Dermis blood vessel endothelial cell (primary cell): Measurements from ENCODE around the gene LRRTM3. TPM values are rescaled to one million over a fixed set of nuclear protein-coding genes. Genes with fewer than 3 reads are reported as not detected.

Source experiments
- DNase-seq: peaks from one replicate; pipeline ENCODE4 v3.0.0; 2010
- total RNA-seq: library from RNA; depleted of rRNA; stranded (reverse); fragments of >200 nt; gene quantifications from 2 replicates; pipeline ENCODE4 v1.2.3, GENCODE V29; 2014

Gene LRRTM3
- total RNA-seq, 1 donor from 2014 or later, result not detected

DNA sequence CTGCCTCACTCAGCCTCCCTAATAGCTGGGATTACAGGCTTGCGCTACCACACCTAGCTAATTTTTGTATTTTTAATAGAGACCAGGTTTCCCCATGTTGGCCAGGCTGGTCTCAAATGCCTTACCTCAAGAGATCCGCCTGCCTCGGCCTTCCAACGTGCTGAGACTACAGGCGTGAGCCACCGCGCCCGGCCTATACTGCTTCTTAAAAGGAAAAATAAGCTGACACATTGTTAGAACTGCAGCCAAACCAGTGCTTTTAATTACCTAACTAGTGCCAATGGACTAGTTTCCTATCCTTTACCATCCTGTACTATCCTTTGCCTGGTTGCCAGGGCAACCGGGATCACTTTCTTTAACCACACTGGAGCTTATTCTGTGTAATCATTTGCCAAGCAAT lies 108.0 kb downstream of the LRRTM3 start:
- DNase-seq, result no peak

DNA sequence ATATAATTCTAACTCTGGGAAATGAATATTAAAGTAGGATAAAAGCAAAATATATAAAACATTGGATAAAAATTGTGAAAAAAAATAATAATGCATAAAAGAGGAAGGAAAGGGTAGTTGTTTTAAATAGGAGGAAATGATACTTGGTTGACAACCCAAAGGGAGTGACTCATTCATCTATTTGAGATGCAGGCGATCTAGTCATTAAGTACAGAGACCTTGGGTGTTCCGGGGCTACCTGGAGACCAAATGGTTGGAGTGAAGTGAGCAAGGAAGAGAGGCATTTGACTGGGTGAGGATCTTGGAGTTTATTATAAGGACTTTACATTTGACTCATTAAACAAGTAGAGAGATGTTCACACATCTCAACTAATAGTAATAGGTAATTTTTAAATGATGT lies 111.0 kb downstream of the LRRTM3 start:
- DNase-seq, result no peak

DNA sequence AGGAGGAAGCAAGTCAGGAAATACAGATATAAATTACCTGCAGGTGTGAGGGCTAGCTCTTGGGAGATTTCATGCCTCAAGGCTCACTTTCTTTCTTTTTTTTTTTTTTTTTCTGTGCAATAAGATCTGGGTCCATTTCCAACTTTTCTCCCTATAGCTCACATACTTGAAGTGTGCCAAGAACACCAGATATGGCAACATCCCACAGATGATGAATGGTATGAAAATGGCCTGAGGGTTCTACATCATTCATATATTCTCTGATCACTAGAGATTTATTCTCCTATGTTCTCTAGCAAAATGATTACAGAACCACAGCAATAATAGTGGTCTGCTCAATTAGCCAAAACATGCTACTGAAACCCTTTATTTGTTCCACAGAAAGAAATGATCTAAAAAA lies 117.2 kb downstream of the LRRTM3 start:
- no peak for DNase-seq

DNA sequence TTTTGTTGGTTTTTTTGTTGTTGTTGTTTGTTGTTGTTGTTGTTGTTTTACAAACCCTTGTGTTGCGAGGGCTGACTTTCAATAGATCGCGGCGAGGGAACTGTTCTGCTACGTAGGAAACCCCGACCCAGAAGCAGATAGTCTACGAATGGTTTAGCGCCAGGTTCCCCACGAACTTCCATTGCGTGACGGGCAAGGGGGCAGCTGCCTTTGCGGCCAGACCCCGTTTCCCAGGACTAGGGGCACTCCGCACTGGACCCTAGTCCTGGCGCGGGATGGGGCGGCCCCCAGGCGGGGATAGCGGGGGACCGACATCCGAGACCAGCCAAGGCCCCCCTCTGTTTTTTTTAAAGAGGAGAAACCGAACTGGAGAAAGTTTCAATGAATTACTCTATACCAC lies 119.6 kb downstream of the LRRTM3 start:
- no peak for DNase-seq

DNA sequence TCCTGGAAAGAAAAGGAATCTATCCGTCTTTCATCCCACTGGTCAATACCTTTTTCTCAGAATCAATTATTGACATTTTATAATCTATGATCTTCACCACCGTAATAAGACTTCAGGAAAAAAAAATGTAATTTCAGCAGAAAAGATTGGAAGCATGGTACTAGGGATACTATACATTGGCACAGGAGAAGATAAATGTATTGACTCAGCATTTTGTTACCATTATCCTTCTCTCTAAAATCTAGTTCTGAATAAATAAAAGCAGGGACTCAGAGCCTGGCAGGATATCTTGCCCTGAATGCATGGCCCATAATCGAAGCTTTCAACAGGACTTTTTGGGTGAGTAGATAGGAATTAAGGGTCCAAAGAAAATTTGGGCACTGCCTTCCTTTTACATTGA lies 120.7 kb downstream of the LRRTM3 start:
- DNase-seq, result no peak

DNA sequence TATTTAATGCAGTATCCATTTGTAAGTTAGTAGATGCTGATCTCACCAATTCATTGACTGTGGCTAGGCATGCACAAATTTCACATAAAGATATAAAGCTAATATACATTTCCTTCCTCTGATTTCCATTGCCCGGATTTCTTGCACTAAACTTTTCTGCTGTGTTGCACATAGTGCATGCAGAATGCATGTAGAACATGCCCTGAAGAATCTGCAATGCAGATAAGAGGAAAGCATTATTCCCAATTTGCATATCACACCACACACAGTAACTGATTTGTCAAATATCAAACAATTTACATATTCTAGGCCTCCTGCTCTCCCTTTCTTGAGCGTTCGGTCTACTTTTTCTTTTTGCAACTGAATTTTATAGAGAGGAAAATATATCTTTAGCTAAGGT lies 124.2 kb downstream of the LRRTM3 start:
- no peak for DNase-seq

DNA sequence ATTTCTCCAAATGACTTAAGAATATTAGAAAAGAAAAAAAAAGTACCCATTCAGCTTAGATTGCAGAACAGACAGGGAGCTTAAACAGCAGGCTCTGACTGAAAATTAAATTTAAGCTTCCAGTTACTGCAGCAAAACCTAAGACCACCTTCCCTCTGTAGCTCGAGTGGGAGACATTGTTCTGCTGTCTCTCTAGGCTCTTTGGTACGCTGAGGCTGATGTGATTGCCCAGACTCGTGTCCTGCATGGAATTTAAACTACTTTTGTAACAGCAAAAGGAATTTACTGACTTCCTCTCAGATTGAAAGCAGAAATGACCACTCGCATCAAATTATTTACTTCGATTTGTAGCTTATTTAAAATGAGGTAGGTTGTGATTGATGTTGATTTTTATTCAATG lies 124.6 kb downstream of the LRRTM3 start:
- DNase-seq, result no peak

DNA sequence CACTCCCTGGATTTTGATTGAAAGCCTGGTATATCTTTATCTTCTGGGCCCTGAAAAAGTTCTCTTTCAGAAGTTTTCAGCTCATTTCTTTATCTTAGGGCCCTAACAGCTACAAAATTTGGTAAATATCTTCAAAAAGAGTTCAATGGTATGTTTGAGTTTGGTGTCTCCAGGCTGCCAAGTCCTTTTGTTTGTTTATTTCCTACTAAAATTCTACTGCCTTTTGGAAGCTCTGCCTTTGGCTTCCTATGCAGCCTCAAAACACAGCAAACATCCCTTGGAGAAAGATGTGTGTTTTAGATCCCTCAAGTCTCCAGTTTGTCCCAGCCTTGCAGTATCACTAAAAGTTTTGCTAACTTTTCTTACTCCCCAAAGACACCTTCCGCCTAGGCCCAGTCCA lies 146.8 kb downstream of the LRRTM3 start:
- no peak for DNase-seq

DNA sequence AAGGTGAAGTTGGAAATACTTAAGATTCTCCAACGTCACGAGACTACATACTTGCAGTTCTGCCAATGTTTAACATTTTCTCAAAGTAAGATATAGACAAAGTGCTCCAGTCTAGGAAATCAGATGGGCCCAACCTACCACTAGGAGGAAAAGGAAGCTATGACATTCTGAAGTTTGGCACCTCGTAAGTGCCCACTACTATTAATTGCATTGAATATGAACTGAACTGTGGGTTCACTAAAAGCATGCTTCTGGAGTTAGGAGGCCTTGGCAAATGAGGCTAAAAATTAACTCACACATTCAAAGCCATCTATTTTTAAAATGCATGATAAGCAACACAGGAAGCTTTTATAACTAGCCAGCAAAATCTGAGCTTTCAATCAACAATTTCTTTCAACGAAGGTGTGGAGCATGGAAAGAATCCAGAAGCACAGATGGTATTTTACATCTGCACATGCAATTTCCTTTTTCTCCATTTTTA lies 149.7 kb downstream of the LRRTM3 start:
- no peak for DNase-seq

DNA sequence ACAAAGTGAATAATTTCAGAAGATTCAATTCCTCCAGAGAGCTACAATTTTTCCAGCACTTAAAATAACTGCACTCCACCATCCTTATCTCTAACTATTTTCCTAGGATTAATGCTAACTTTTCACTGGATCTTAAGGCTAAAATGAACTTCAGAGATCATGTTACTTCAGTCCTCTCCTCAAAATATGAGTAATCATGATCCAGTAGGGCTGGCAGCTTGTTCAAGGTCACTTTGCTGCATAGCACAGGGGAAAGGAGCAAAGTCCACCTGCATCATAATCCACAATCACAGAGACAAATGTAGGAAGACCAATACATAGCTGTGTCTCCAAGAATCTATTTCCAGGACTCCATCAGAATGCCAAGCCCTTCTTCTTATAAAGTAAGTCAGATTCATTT lies 150.3 kb downstream of the LRRTM3 start:
- DNase-seq, result no peak

DNA sequence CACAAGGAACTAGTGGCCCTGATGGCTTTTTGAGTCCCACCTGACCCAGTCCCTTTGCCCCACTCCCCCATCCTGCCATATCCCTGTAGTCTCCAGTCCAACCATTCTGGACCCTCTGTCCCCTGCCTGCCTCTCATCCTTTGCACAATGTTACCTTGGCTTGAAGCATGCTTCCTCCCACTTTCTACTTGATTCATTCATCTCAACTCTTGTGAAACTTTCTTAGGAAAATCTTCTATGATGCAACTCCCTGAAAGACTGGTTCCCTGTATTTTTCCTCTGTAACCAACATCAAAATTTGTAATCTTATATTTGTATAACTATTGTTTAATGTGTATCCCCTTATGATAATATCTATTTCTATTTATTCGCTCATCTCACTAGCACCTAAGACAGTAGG lies 151.5 kb downstream of the LRRTM3 start:
- no peak for DNase-seq

DNA sequence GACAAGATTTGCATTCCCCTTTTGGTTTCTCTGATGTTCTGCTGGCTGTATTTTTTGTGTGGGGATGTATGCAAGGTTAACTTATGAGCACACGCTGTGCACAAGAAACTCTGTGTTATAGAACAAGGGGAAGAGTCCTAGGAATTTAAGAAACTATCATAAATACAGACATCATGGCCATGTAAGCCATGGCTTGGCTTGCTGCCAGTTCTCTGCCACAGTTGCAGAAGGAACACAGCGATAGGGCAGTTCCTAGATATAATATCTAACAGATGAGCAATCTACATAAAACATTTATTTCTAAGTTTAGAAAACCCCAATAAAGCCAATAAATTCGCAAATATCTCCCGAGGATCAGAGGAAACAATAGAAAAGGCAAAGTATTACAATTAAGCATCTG lies 153.3 kb downstream of the LRRTM3 start:
- DNase-seq, result no peak

DNA sequence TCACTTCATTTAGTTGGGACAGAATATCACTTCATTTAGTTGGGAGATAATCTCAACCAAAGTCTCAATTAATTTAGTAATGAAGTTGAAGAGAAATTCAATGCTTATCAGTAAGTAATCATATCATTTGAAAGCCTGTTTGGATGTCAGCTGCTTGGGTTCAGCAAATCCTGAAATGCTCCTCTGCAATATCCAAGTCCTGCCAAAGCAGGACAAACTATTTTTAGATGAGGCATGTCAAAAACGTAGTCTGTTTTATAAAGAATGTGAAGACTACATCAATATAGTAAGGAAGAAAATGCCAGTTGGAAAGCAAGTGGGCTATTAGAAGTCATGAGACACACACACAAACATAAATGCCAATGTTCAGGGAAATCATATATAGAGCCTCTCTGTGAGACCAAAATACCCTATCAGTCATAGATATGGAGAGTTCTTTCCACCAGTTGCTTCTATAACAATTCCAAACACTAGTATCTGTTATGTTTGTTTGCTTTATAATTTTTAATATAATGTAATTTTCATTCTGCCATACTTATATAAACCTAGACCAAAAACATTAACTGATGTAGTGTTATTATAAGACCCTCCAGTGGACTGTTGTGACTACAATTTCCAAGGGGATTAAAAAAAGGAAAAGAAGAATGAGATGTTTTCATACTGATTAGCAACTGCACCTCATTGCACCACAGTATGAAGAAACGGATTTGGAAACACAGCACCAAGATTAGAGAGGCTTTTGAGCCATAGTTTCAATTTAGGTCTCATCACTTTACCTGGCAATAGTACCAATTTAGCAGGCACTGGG lies 160.7 kb downstream of the LRRTM3 start:
- DNase-seq, result no peak

DNA sequence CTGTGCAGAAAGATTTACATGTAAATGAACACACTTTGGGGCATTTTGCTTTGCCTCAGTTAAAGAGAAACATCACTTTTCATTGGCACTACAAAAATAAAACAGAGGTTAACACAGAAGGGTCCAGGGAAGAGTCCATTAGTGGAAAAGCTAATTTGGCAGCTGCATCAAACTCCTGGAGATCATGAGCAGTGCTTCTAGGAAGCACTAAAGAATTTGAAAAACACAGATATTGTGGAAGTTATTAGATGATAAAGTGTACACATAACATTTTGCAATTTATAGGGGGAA lies 161.2 kb downstream of the LRRTM3 start:
- no peak for DNase-seq

DNA sequence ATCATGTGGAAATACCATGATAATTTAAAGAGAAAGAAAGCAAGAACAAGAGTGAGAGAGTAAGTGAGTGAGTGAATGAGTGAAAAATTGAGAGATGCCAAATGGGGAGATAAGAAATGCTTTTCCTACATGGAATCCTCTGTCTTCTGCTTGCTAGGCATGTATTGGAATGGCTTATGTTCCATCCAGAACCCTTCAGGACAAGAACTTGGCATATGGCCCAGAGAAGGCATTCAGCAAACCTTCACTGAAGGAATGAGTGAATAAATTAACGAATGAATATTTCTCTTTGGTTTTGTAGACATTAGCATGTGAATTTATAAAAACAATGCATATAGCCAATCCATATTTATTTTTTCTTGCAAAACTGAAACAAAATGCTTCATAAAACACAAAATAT lies 162.2 kb downstream of the LRRTM3 start:
- DNase-seq, result no peak

DNA sequence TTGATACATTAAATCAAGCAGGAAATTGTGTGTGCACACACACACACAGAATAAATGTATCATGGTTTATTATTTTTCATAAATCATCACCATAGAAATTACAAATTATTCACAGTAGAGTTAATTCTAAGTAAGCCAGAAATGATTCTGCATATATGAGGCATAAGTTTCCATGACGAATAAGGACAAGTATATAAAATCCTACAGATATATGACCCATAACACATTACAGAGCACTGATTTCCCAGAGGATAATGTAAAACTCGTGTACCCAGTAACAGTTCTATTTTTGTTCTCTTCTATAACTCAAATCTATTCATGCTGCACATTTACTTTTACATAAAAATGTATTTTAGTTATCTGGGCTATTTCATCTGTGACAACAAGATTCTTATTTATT lies 169.7 kb downstream of the LRRTM3 start:
- DNase-seq, result no peak

DNA sequence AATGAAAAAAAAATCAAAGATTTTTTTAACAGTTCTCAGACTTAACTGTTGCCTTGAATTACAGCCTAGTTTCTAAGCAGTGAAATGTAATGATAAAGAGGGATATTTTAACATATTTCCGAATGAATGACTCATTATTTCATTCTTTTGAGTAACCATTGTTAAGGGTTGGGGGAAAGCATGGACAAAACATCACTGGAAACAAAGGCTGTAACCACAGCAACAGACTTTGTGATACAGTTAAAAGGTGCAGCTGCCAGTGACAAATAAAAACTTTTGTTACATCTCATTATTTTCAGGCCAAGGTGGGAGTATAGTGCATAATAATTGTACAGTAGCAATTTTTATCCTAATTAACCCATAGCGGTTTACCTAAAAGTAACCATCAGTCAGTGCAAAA lies 172.6 kb downstream of the LRRTM3 start:
- DNase-seq, result peak; percentile 0

DNA sequence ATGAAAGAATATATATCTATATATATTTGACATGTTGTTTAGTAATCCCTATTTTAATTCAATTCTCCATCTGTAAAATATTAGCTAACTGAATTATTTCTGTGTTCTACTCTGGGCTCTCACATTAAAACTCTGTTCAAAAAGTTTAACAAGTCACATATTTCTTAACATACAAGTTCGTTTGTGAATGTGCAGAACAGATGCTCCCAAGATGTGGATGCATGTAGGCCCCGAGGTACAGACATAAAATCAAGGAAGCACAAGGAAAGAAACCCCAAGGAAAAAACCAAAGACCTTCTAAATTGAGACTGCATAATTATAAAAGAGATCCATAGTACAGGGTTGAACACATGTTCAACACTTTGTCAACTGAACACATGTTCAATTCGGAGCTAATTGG lies 175.1 kb downstream of the LRRTM3 start:
- no peak for DNase-seq

DNA sequence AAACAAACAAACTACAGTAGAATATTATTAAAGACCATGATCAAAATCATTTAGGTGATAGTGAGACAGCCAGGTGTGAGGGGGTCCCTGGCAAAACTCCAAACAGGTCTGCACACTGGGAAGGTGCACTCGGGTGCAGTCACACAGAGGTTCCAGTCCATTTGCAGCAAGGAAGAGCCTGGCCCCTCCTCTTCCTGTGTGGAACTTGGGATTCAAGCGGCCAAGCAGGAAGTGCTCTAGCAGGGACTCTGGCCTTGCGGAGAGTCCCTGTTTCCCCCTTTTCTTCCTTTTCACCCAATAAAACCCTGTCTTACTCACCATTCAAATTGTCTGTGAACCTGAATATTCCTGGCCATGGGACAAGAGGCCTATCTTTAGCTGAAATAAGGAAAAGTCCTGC lies 181.8 kb downstream of the LRRTM3 start:
- no peak for DNase-seq

DNA sequence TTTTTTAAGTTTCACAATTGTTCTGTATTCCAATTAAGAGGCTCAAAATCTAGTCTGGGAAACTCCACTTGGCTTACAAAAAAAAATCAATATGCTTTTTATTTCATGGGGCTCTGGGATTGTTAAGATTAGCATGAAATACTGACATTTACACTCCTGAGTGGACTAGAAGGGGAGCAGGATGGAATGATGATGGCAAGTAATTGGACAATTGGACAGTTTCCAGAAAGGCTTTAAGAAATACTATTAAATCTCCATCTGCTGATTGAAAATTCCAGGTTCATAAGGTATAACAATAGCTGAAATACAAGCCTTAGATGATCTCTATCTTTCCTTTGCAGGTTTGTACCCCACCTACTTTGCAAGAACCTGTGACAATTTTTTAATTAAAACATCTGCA lies 184.4 kb downstream of the LRRTM3 start:
- no peak for DNase-seq

DNA sequence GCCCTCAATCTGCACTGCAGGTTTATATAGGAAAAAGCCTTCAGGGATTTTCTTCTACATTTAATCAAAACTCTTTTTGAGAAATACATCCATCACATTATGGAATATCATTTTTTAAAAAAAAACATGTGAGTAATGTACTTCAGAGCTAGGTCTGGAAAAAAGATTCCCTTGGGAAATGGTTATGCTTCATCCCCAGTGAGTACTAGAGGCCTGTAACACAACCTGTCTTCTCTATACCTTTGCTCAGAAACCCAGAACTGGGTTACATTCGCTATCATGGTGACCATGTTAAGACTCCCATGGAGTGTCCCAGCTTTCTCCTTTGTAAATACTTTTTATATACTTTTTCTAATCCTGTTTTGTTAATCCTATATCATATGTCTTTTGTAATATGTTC lies 186.9 kb downstream of the LRRTM3 start:
- DNase-seq, result no peak

DNA sequence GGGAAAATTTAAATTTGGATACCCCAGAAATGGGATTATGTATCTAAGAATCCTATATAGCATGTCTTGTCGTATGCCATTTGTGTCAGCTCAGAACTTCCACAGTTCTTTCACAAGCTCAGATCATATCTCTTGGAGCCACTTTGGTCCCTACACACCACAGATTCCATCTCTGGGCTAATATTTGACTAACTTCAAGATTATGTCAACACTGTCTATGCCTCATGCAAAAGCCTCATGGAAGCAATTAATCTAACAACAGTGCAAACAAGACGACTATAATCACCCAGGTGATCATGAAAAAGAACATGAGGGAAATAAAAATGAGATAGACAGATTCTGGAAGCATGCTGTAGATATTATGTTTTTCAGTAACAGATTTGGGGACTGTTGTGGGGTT lies 189.1 kb downstream of the LRRTM3 start:
- DNase-seq, result no peak

DNA sequence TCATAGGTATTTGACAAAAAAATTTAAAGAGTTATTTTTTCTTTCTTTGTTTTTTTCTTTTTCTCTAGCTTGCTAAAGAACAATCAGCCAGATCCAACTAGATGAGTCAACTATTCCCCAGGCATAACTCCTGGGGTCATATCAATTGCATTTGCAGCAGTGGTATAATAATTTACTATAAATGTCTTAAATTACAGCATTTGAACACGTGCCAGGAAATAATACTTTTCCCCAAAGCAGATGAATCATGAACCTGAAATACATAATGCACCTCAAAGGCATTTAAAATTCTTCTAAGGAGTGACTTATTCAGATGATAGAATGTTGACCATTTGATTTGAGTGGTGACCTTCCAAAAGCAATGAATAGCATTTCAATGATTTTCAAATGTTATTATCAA lies 190.1 kb downstream of the LRRTM3 start:
- DNase-seq, result no peak

DNA sequence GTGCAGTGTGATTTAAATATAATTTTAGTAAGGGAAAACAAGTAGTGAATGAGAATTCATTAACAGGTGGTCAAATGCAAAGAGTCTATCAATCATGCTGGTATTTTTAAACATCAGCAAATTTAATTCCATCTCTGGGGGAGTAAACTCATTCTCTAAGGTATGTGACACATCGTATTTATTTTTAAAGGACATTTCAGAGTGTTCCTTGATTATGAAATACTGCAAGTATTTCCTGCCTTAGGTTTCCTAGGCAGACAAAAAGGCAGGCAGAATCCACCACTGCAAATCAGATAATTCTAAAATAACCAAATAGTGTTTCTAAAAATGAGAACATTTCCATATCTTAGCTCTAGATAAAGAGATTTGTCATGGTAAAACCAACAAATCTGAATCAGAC lies 193.8 kb downstream of the LRRTM3 start:
- no peak for DNase-seq

DNA sequence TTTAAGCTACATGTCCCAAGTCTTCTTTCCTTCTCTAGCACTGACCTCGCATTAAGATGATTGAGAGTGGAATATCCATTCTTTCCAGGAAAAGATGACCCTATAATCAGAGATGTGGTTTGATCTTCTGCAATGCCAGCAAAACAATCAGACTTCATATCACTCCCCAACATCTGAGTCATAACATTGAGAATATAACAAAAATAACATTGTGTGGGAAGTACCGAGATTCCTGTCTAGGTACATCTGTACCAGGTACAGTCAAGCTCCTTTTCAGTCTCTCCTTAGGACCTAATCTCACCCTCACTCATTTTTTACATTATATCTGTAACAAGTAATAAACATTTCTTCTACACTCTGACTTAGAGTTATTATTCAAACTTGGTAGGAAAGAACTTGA lies 201.6 kb downstream of the LRRTM3 start:
- DNase-seq, result no peak
